ENCODE results near the gene TTC28.
"Not testable (repeated sequence)": the region's sequence is repeated elsewhere in the genome, so short reads cannot be mapped to it uniquely, and the experiment has no call there.

TTC28 gene

DNA sequence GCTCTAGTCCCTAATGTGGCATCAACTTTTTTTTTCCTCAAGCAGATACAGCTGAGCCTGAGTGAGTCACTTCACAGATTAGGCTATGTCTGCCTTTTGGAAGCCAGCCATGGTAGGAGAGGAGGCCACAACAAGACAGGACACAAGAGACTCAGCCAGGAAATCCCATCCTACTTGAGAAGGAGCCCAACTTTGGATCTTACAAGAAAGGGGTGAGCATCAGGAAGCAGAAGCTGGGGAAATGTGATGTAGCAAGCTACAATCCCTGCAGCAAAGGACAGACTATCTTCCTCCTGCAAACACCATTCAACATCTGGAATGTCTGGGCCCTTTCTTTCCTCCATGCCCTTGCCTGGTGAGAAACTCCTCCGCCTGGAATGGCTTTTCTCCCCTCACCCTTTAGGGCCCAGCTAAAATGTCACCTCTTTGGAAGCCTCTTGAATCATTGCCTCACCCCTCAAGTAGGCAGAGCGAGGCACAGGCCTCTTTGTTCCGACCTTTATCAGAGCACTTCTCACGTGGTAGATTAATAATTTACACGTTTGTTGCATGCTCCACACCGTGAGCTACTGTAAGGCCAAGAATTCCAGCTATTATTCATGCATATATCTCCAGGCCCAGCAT is 604.2 kb downstream of the TTC28 start:
- no peak for DNase-seq

DNA sequence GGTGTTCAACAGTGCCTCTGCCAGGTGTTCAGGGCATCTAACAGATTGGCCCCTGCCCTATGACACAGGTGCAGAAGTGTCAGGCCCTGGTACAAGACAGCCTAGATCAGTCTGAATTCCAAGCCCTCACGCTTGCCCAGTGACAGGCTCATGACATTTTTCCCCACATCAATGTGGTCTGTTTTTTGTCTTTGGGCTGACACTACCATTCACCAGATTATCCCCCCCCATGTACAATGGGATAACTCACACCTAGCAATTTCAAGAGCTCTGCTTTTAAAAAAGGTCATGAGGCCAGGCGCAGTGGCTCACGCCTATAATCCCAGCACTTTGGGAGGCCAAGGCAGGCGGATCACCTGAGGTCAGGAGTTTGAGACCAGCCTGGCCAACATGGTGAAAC is 605.1 kb downstream of the TTC28 start:
- DNase-seq: no peak

DNA sequence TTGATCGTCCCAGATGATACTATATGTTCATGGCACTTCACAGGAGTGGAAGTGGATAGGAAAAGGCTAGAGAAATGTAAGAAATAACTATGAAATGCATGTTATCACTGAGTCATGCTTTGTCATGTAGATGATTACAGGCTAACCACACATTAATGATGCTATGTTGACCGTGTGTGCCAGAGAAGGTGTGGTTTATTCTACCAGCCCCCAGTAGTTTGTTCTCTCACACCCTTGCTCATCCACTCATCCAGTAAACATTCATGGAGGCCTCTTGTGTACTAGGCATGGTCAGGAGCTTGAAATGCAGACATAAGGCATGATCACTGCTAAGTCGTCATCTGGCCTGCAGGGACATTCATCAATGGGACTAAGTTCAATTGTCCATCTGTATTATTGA is 607.6 kb downstream of the TTC28 start:
- no peak for DNase-seq

- DNase-seq: no peak
These were observed 610.8 kb downstream of the TTC28 start for GRCh38 chr22:28068826-28069225.

DNA sequence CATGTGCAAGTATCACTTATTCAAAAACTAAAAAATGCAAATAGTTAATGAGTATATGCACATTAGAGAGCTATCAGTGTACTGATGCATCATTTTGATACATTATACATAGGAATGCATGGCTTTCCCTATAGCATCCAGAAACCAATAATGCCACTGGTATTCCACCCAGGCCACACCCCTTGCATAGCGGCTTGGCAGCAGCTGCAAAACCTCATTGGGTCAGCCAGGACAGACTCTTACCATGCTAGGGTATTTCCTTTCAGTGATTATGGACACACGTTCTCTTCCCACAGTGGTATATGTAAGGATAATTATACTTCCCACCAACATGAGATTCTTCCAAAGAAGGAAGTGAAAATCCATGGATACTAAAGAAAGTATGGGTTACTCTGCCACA is 614.7 kb downstream of the TTC28 start:
- DNase-seq: no peak

DNA sequence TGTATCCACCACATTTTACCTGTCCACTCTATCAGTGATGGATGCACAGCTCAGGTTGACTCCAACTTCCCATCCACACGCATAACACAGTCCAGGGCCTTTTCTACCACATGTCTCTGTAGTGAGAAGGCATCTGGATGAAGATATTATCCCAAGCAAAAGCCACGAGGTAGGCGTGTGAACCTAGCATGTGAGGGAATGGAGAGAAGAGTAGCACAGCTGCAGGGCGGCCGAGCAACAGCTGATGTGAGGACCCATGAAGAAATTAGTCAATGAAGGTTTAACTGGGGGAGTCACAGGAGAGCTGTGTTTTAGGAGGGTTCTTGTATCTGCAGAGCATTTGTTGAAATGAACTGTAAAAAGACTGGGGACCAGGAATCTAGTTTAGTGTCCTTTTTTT is 616.0 kb downstream of the TTC28 start:
- no peak for DNase-seq

GRCh38 chr22:28060594-28060993 is 619.0 kb downstream of the TTC28 start:
- DNase-seq: not testable (repeated sequence)

GRCh38 chr22:28058036-28058435 is 621.6 kb downstream of the TTC28 start:
- DNase-seq: no peak

DNA sequence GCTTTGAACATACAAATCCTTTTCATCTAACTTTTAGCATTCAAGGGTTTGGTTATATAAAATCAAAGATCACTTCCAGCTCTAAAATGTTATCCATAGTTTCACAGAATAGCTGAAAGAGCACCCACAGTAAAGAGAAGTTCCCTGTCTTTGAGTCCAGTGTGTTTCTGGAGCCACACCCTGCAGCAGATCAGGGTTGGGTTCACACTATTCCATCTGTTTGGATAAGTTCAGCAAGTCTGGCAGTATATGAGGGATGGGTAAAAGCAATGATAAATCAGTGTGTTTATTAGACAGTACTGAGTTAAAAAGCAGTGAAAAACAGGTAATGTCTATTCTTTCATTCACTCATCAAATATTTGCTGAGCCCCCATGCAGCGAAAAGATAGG is 624.8 kb downstream of the TTC28 start:
- no peak for DNase-seq

GRCh38 chr22:28053896-28054818 is 625.5 kb downstream of the TTC28 start:
- no peak for DNase-seq

GRCh38 chr22:28052825-28053269 is 626.8 kb downstream of the TTC28 start:
- DNase-seq: no peak

DNA sequence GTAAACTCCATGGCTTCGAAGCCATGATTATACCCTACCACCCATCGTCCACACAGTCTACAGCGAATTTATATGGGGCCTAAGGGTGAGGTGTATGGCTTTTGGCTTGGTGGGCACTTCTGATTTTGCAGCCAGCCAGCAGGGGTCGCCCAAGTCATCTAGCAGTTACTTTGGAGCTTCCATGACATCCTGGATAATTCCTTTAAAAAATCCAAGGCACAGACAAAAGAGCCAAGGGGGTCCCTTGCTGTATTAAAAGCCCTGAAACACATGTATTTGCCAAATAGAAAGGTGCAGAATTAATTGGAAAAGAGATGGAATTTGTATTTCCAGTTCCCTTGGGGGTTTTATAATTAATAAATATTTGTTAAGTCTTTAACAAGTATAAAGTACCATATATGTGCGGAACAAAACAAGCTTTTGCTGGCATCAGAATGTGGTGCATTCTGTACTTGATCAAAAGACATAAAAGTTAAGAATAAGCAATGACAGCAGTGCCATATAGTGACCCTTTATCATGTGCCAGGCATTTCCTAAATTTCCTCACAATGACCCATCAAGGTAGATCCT is 627.8 kb downstream of the TTC28 start:
- peak; percentile 41 to 60 for DNase-seq

GRCh38 chr22:28051091-28051786 is 628.4 kb downstream of the TTC28 start:
- DNase-seq: no peak

DNA sequence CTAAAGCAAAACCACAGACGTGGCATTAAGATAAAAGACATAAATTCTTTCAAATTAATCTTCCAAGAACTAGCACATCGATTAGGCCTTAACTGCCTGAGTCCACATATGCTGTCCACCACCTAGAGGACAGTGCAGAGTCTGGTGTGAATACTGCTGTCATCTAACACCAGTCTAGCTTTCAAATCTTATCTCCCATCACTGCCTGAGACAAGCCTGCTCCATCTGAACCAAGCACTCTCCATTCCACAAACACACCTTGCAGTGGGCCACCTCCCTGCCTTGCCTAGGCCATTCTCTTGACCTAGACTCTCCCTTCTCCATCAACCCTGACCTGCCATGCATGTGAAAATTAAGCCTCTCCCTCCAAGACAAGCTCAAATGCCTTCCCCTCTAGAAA is 631.1 kb downstream of the TTC28 start:
- no peak for DNase-seq

DNA sequence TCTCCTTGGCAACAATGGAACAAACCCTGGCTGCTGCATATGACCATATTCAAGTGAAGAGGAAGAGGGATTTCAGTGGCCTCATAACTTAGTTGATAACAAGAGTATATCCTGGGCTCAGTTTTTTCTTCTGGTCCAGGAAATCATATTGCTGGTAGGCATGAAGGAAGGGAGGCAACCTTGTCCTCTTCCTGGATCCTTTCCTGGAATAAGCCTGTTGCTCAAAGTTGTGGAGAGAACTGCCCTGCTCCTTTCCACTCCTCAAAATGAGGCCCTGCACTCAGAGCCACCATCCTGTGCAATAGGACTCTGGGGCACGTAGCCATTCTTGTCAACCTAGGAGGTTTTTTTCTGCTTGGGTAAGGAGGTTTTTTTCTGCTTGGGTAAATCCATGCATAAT is 631.9 kb downstream of the TTC28 start:
- DNase-seq: no peak

DNA sequence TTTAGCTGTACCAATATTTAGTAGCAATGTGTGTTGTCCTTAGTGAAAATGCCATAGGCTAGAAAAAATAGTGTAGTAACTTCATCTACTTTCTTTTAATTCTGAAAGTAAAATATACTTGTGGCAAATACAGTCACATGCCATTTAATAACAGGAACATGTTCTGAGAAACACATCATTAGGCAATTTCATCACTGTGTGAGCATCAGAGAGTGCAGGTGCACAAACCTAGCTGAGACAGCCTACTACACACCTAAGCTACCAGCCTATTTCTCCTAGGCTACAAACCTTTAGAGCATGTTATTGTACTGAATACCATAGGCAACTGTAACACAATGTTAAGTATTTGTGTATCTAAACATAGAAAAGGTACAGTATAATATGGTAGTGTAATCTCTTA is 633.5 kb downstream of the TTC28 start:
- no peak for DNase-seq

GRCh38 chr22:28044546-28045173 is 635.0 kb downstream of the TTC28 start:
- DNase-seq: no peak

- no peak for DNase-seq
These were observed 636.4 kb downstream of the TTC28 start for GRCh38 chr22:28043266-28043665.

GRCh38 chr22:28034760-28035401 is 644.8 kb downstream of the TTC28 start:
- peak in 1 of 2 donors; percentile 22 for DNase-seq

- no peak for DNase-seq
These were observed 645.4 kb downstream of the TTC28 start for GRCh38 chr22:28034145-28034759.

GRCh38 chr22:28032861-28033260 is 646.8 kb downstream of the TTC28 start:
- DNase-seq: no peak

DNA sequence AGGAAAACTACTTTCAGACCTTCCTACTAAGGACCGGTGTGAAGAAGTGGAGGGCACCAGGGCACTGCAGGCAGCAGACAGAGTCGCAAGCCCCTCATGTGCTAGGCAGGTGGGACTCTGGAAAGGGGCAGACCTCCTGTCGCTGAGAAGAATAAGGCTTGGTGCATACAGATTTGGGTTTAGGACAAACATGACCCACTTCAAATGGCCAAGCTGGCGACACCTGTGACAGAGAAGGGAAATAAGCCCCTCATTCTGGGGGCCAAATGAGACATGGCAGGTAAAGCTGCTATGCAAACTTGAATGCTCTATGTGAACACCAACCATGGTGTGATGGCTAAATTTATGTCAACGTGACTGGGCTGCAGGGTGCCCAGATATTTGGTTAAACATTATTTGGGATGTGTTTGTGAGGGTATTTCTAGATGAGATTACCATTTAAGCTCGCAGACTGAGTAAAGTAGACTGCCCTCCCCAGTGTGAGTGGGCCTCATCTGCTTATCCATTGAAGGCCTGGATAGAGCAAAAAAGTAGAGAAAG is 648.2 kb downstream of the TTC28 start:
- no peak for DNase-seq

All from stimulated activated CD4-positive, alpha-beta T cell treated with anti-CD3 and anti-CD28 coated beads, Interleukin-2, amount 100 ng/mL, for 24 hours (primary cell).